ENCODE measurements around the gene SCD.

SCD gene

DNA sequence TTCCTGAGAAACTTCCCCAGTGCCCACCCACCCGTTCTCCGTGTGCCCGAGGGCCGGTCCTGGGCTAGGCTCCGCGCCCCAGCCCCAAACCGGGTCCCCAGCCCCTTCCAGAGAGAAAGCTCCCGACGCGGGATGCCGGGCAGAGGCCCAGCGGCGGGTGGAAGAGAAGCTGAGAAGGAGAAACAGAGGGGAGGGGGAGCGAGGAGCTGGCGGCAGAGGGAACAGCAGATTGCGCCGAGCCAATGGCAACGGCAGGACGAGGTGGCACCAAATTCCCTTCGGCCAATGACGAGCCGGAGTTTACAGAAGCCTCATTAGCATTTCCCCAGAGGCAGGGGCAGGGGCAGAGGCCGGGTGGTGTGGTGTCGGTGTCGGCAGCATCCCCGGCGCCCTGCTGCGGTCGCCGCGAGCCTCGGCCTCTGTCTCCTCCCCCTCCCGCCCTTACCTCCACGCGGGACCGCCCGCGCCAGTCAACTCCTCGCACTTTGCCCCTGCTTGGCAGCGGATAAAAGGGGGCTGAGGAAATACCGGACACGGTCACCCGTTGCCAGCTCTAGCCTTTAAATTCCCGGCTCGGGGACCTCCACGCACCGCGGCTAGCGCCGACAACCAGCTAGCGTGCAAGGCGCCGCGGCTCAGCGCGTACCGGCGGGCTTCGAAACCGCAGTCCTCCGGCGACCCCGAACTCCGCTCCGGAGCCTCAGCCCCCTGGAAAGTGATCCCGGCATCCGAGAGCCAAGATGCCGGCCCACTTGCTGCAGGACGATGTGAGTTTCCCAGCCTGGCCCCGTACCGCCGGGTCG lies at the start of gene SCD:
Gene SCD, plus strand, starts transcription at position 469 of the 803 bp plus-strand sequence. Its CDS starts 272 bp downstream, at position 741.
- no peak for TF ChIP-seq CEBPB (IDR thresholded peaks at IDR 0.05)
- no peak; the same call in none of the 2 replicates for TF ChIP-seq TEAD4 (IDR thresholded peaks at IDR 0.05)
- TF ChIP-seq EP300 (IDR thresholded peaks at IDR 0.05; ENCODE audit: borderline replicate concordance), result peak; percentile 60; the same call in 1 of the 2 replicates
- TF ChIP-seq TAF1 (IDR thresholded peaks at IDR 0.05; ENCODE audit: low read depth), result peak; percentile 58; the same call in 1 of the 2 replicates
- TF ChIP-seq TCF12 (IDR thresholded peaks at IDR 0.05; ENCODE audit: low read depth), result peak; percentile 76
- TF ChIP-seq NFIC (IDR thresholded peaks at IDR 0.05), result peak; percentile 49; the same call in 1 of the 2 replicates
- TF ChIP-seq FOXM1 (IDR thresholded peaks at IDR 0.05; ENCODE audit: borderline replicate concordance, low read depth), result peak; percentile 17; the same call in 1 of the 2 replicates
- peak; percentile 12; the same call in 1 of the 2 replicates for TF ChIP-seq CREB1 (IDR thresholded peaks at IDR 0.05; ENCODE audit: low read depth)
- TF ChIP-seq, protein P1, sequence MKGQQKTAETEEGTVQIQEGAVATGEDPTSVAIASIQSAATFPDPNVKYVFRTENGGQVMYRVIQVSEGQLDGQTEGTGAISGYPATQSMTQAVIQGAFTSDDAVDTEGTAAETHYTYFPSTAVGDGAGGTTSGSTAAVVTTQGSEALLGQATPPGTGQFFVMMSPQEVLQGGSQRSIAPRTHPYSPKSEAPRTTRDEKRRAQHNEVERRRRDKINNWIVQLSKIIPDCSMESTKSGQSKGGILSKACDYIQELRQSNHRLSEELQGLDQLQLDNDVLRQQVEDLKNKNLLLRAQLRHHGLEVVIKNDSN (IDR thresholded peaks at IDR 0.05), result 0 out of 2 replicates have a peak, but pooled peaks have one; percentile 22
- TF ChIP-seq, protein P2, sequence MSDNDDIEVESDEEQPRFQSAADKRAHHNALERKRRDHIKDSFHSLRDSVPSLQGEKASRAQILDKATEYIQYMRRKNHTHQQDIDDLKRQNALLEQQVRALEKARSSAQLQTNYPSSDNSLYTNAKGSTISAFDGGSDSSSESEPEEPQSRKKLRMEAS (IDR thresholded peaks at IDR 0.05), result peak; percentile 90
- TF ChIP-seq ZBTB7A (IDR thresholded peaks at IDR 0.05; ENCODE audit: low read depth), result peak; percentile 26
- no peak for TF ChIP-seq RAD21 (IDR thresholded peaks at IDR 0.05; ENCODE audit: low read depth)
- TF ChIP-seq, protein P3, sequence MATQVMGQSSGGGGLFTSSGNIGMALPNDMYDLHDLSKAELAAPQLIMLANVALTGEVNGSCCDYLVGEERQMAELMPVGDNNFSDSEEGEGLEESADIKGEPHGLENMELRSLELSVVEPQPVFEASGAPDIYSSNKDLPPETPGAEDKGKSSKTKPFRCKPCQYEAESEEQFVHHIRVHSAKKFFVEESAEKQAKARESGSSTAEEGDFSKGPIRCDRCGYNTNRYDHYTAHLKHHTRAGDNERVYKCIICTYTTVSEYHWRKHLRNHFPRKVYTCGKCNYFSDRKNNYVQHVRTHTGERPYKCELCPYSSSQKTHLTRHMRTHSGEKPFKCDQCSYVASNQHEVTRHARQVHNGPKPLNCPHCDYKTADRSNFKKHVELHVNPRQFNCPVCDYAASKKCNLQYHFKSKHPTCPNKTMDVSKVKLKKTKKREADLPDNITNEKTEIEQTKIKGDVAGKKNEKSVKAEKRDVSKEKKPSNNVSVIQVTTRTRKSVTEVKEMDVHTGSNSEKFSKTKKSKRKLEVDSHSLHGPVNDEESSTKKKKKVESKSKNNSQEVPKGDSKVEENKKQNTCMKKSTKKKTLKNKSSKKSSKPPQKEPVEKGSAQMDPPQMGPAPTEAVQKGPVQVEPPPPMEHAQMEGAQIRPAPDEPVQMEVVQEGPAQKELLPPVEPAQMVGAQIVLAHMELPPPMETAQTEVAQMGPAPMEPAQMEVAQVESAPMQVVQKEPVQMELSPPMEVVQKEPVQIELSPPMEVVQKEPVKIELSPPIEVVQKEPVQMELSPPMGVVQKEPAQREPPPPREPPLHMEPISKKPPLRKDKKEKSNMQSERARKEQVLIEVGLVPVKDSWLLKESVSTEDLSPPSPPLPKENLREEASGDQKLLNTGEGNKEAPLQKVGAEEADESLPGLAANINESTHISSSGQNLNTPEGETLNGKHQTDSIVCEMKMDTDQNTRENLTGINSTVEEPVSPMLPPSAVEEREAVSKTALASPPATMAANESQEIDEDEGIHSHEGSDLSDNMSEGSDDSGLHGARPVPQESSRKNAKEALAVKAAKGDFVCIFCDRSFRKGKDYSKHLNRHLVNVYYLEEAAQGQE (IDR thresholded peaks at IDR 0.05; ENCODE audit: low read depth), result no peak
- 0 out of 2 replicates have a peak, but pooled peaks have one; percentile 25 for TF ChIP-seq EGR1 (IDR thresholded peaks at IDR 0.05)
- TF ChIP-seq YY1 (IDR thresholded peaks at IDR 0.05; ENCODE audit: low read depth), result no peak; the same call in 1 of the 2 replicates

DNA sequence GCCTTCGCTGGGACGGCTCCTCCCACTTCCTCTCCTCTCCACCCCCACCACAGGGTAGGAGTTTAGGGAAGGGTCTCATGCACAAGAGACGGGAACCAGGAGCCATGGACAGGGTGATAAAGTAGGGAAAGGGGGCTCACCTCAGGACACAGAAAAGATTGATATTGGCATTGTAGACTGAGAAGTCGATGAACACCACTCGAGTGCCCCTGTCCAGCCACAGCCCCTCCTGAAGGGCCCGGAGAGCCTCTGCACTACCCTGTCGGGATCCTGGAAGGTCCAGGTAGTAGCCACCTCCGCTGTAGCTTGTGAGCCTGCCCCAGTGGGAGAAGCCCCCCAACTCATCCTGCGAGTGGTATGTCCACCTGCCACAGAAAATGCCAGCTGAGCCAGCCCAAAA lies 49.8 kb upstream of the SCD start:
- TF ChIP-seq, protein P3 (IDR thresholded peaks at IDR 0.05; ENCODE audit: low read depth), result peak; percentile 61
- no peak for TF ChIP-seq EGR1 (IDR thresholded peaks at IDR 0.05)

GRCh38 chr10:100301123-100301522 lies 45.9 kb upstream of the SCD start:
- TF ChIP-seq TEAD4 (IDR thresholded peaks at IDR 0.05) (0 out of 2 replicates have a peak, but pooled peaks have one; percentile 35), CEBPB (IDR thresholded peaks at IDR 0.05) (0 out of 2 replicates have a peak, but pooled peaks have one; percentile 24)

- peak; percentile 74 for TF ChIP-seq RAD21 (IDR thresholded peaks at IDR 0.05; ENCODE audit: low read depth)
- no peak for TF ChIP-seq TEAD4 (IDR thresholded peaks at IDR 0.05)
- TF ChIP-seq EP300 (IDR thresholded peaks at IDR 0.05; ENCODE audit: borderline replicate concordance), result no peak
Observed at GRCh38 chr10:100303724-100304319, 43.2 kb upstream of the SCD start.

- TF ChIP-seq, protein P3 (IDR thresholded peaks at IDR 0.05; ENCODE audit: low read depth), result no peak
- TF ChIP-seq TEAD4 (IDR thresholded peaks at IDR 0.05), result no peak
- no peak for TF ChIP-seq EGR1 (IDR thresholded peaks at IDR 0.05)
- TF ChIP-seq YY1 (IDR thresholded peaks at IDR 0.05; ENCODE audit: low read depth), result no peak
- no peak for TF ChIP-seq CREB1 (IDR thresholded peaks at IDR 0.05; ENCODE audit: low read depth)
- no peak for TF ChIP-seq TCF12 (IDR thresholded peaks at IDR 0.05; ENCODE audit: low read depth)
- TF ChIP-seq, protein P1 (IDR thresholded peaks at IDR 0.05), result no peak
- no peak for TF ChIP-seq ZBTB7A (IDR thresholded peaks at IDR 0.05; ENCODE audit: low read depth)
- TF ChIP-seq NFIC (IDR thresholded peaks at IDR 0.05), result no peak
- no peak for TF ChIP-seq CEBPB (IDR thresholded peaks at IDR 0.05)
- no peak for TF ChIP-seq EP300 (IDR thresholded peaks at IDR 0.05; ENCODE audit: borderline replicate concordance)
- TF ChIP-seq, protein P2 (IDR thresholded peaks at IDR 0.05), result no peak
- TF ChIP-seq FOXM1 (IDR thresholded peaks at IDR 0.05; ENCODE audit: borderline replicate concordance, low read depth), result no peak
- TF ChIP-seq RAD21 (IDR thresholded peaks at IDR 0.05; ENCODE audit: low read depth), result no peak
- no peak for TF ChIP-seq TAF1 (IDR thresholded peaks at IDR 0.05; ENCODE audit: low read depth)
Observed at GRCh38 chr10:100304414-100304813, 42.6 kb upstream of the SCD start.
